ENCODE data around the gene HPD.
"Not testable (repeated sequence)": the region's sequence is repeated elsewhere in the genome, so short reads cannot be mapped to it uniquely, and the experiment has no call there.

HPD gene

GRCh38 chr12:121794534-121795033, 64.1 kb downstream of the HPD start:
- DNase-seq (ENCODE audit: low read depth in 2 of 2) = no peak
- peak overlapping the region in 1 of 2 donors; percentile 10 for H3K4me3 ChIP-seq (replicated peaks in 1 of 2; ENCODE audit: low read depth in 2 of 2, low read length in 2 of 2)
- no peak for TF ChIP-seq CTCF (IDR thresholded peaks at IDR 0.05; ENCODE audit: low read depth, low read length)

GRCh38 chr12:121793838-121794533, 64.7 kb downstream of the HPD start:
- peak overlapping the region; percentile 52 to 53 for H3K4me3 ChIP-seq (replicated peaks in 1 of 2; ENCODE audit: low read depth in 2 of 2, low read length in 2 of 2)
- peak; percentile 90 to 95 for DNase-seq (ENCODE audit: low read depth in 2 of 2)
- TF ChIP-seq CTCF (IDR thresholded peaks at IDR 0.05; ENCODE audit: low read depth, low read length) = peak; percentile 99

GRCh38 chr12:121793440-121793837, 65.2 kb downstream of the HPD start, which contains the start of gene RHOF:
Gene RHOF (minus strand): TSS chr12:121793688. CDS start chr12:121793633, 55 bp downstream.
- no peak for TF ChIP-seq CTCF (IDR thresholded peaks at IDR 0.05; ENCODE audit: low read depth, low read length)
- H3K4me3 ChIP-seq (replicated peaks in 1 of 2; ENCODE audit: low read depth in 2 of 2, low read length in 2 of 2) = peak within 1 kb of the TSS; percentile 52 to 53
- no peak for DNase-seq (ENCODE audit: low read depth in 2 of 2)

GRCh38 chr12:121792607-121793439, 65.8 kb downstream of the HPD start:
- no peak for DNase-seq (ENCODE audit: low read depth in 2 of 2)
- TF ChIP-seq CTCF (IDR thresholded peaks at IDR 0.05; ENCODE audit: low read depth, low read length) = no peak
- H3K4me3 ChIP-seq (replicated peaks in 1 of 2; ENCODE audit: low read depth in 2 of 2, low read length in 2 of 2) = peak overlapping the region; percentile 42 to 52

GRCh38 chr12:121791671-121792551, 66.7 kb downstream of the HPD start:
- no peak overlapping the region for H3K4me3 ChIP-seq (replicated peaks in 1 of 2; ENCODE audit: low read depth in 2 of 2, low read length in 2 of 2)
- TF ChIP-seq CTCF (IDR thresholded peaks at IDR 0.05; ENCODE audit: low read depth, low read length) = no peak
- no peak for DNase-seq (ENCODE audit: low read depth in 2 of 2)

GRCh38 chr12:121790785-121791184, 67.9 kb downstream of the HPD start:
- DNase-seq (ENCODE audit: low read depth in 2 of 2); H3K4me3 ChIP-seq (replicated peaks in 1 of 2; ENCODE audit: low read depth in 2 of 2, low read length in 2 of 2): not testable (repeated sequence)
